PC-3 (cell line): ENCODE data around the gene AICDA.

Experiments
- CTCF ChIP-seq: fragments of 300-600 bp; sonication (generic); conservative IDR thresholded peaks from 2 replicates; pipeline ENCODE4 v1.5.1; 2017; ENCODE audit warnings: antibody characterized with exemption, low read depth, mild to moderate bottlenecking, low read length
- EZH2 ChIP-seq: fragments of 300-600 bp; sonication (generic); IDR thresholded peaks from one replicate; pipeline ENCODE4 v1.6.1; 2017; ENCODE audit warnings: antibody characterized with exemption, mild to moderate bottlenecking, low read length; ENCODE audit not compliant: unreplicated experiment

GRCh38 chr12:8615206-8615605 lies 2.5 kb upstream of the AICDA start:
- TF ChIP-seq CTCF (no peak), EZH2 (no peak)
